ENCODE results near the gene MPG. TPM values are rescaled to one million over a fixed set of nuclear protein-coding genes. Genes with fewer than 3 reads are reported as not detected.

The MPG gene
- total RNA-seq, 1 donor from 2014 or later, result 56.5 TPM

GRCh38 chr16:47234-47633 is 30.8 kb upstream of the MPG start:
- peaks cover 11% of the 10 kb centered on the region for H3K79me2 ChIP-seq (ENCODE audit: insufficient read depth, low read length)
- peaks cover 24% of the 10 kb centered on the region for H3K36me3 Mint-ChIP-seq (ENCODE audit: low read depth, unreplicated experiment)
- no peak for DNase-seq (ENCODE audit: low read depth)
- peaks cover 7% of the 10 kb centered on the region for H3K4me1 Mint-ChIP-seq (ENCODE audit: low read depth, unreplicated experiment)
- no peak overlapping the region for H2AFZ ChIP-seq (ENCODE audit: low read depth, low read length)
- H3K9me3 ChIP-seq (ENCODE audit: insufficient read depth, low read depth, low read length), result no peaks in the 10 kb centered on the region
- no peak overlapping the region for H3K4me3 ChIP-seq (ENCODE audit: insufficient read depth, low read depth, low read length)
- H3K4me1 ChIP-seq (ENCODE audit: insufficient read depth, low read length), result no peaks in the 10 kb centered on the region
- TF ChIP-seq EZH2 (IDR thresholded peaks at IDR 0.05; ENCODE audit: insufficient read depth, low read length) (no peak), CTCF (IDR thresholded peaks at IDR 0.05; ENCODE audit: insufficient read depth, low read depth, low read length) (no peak)
- no peaks in the 10 kb centered on the region for H3K9me3 Mint-ChIP-seq (ENCODE audit: unreplicated experiment)
- H3K4me3 Mint-ChIP-seq (ENCODE audit: unreplicated experiment), result no peak overlapping the region
- no peak for FAIRE-seq
- H3K36me3 ChIP-seq (ENCODE audit: insufficient read depth, low read length), result peaks cover 12% of the 10 kb centered on the region
- H3K27ac ChIP-seq (ENCODE audit: low read depth, low read length), result no peak overlapping the region
- peak overlapping the region; percentile 91 for H3K27ac Mint-ChIP-seq (ENCODE audit: unreplicated experiment)
- H3K4me2 ChIP-seq (ENCODE audit: low read length), result no peak overlapping the region
- H3K9ac ChIP-seq (ENCODE audit: low read length), result no peak overlapping the region
- H3K27me3 Mint-ChIP-seq (ENCODE audit: low read depth, unreplicated experiment), result no peaks in the 10 kb centered on the region
- no peaks in the 10 kb centered on the region for H3K27me3 ChIP-seq (ENCODE audit: insufficient read depth, low read length)
- peaks cover 3% of the 10 kb centered on the region for H4K20me1 ChIP-seq (ENCODE audit: insufficient read depth, low read length)

GRCh38 chr16:50769-51591 is 27.0 kb upstream of the MPG start:
- no peak overlapping the region for H3K9ac ChIP-seq (ENCODE audit: low read length)
- H3K4me3 ChIP-seq (ENCODE audit: insufficient read depth, low read depth, low read length), result no peak overlapping the region
- Mint-ChIP-seq H3K27ac (ENCODE audit: unreplicated experiment) (no peak overlapping the region), H3K9me3 (ENCODE audit: unreplicated experiment) (no peaks in the 10 kb centered on the region), H3K36me3 (ENCODE audit: low read depth, unreplicated experiment) (peaks cover 12% of the 10 kb centered on the region), H3K27me3 (ENCODE audit: low read depth, unreplicated experiment) (no peaks in the 10 kb centered on the region), H3K4me1 (ENCODE audit: low read depth, unreplicated experiment) (peaks cover 7% of the 10 kb centered on the region), H3K4me3 (ENCODE audit: unreplicated experiment) (peak overlapping the region; percentile 71)
- H3K27ac ChIP-seq (ENCODE audit: low read depth, low read length), result no peak overlapping the region
- FAIRE-seq (no peak), DNase-seq (ENCODE audit: low read depth) (no peak)
- peaks cover 12% of the 10 kb centered on the region for H4K20me1 ChIP-seq (ENCODE audit: insufficient read depth, low read length)
- peaks cover 12% of the 10 kb centered on the region for H3K36me3 ChIP-seq (ENCODE audit: insufficient read depth, low read length)
- H3K9me3 ChIP-seq (ENCODE audit: insufficient read depth, low read depth, low read length), result no peaks in the 10 kb centered on the region
- TF ChIP-seq CTCF (IDR thresholded peaks at IDR 0.05; ENCODE audit: insufficient read depth, low read depth, low read length) (no peak), EZH2 (IDR thresholded peaks at IDR 0.05; ENCODE audit: insufficient read depth, low read length) (no peak)
- no peaks in the 10 kb centered on the region for H3K27me3 ChIP-seq (ENCODE audit: insufficient read depth, low read length)
- peak overlapping the region; percentile 30 for H3K4me2 ChIP-seq (ENCODE audit: low read length)
- peaks cover 20% of the 10 kb centered on the region for H3K79me2 ChIP-seq (ENCODE audit: insufficient read depth, low read length)
- H3K4me1 ChIP-seq (ENCODE audit: insufficient read depth, low read length), result peaks cover 8% of the 10 kb centered on the region
- H2AFZ ChIP-seq (ENCODE audit: low read depth, low read length), result no peak overlapping the region
